ENCODE data around the gene COL4A1. TPM values are rescaled to one million over a fixed set of nuclear protein-coding genes. Genes with fewer than 3 reads are reported as not detected.

The COL4A1 gene
- polyA plus RNA-seq, 2 of the 4 experiments (the other 2 are of a cell fraction), result 23.8 to 71.3 TPM

DNA sequence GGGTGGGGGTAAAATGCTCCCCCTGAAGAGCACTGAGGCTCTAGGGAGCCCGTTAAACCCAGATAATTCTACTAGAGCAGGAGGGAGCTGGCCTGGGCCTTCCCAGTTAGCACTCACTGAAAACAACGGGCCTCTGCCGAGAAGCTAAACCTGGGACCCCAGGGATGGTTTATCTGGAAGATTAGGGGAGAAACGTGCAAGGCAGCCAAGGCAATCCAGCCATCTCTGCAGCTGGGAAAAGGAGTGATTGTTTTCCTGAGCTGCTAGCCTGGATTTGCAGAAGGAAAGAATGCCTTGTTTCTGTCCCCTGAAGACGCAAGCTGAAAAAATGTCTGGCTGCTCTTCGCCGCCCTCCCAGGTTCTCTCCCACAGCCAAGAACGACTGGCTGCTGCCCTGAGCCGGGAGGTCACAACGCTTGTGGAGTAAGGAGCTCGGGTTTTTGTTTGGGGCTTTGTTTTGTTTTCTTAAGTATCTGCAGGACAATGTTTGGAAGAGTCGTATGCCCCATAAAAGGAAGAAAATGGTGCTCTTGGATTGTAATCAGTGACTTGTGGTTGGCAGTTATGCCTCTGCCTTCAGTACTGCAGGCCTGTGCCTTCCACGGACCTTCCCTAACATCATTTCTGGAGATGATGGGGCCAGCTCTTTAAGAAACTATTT lies 31.6 kb upstream of the COL4A1 start:
- DNase-seq (ENCODE audit: low read depth in 1 of 2, low spot score in 1 of 2), result no peak
- ChIA-PET POLR2A (no interaction called here), CTCF (interaction anchor here (1.3 kb wide), 1 partner anchor 16 kb away, joined by 5 read pairs; no protein-coding TSS in a partner anchor)
- ATAC-seq, result no peak
- no peak for FAIRE-seq
- Histone ChIP-seq H3K4me2 (no peak overlapping the region), H3K27ac (0 out of 6 replicates have a peak overlapping the region, but pooled peaks of 1 of the 2 experiments have one; percentile 6), H3K9me3 (no peaks in the 10 kb centered on the region), H3K4me3 (no peak overlapping the region), H3K4me1 (peaks cover 14% of the 10 kb centered on the region)
- 73% methylated on average over 13 of the region's 13 CpGs for WGBS (ENCODE audit: missing lambda C conversion rate)
- TF ChIP-seq GATA3 (IDR thresholded peaks at IDR 0.05; ENCODE audit: borderline replicate concordance) (no peak), ELK1 (IDR thresholded peaks at IDR 0.05; ENCODE audit: low read depth, low read length) (no peak), HOXB5 (CRISPR knock-in tag; IDR thresholded peaks at IDR 0.05) (no peak), ZC3H11A (IDR thresholded peaks at IDR 0.05) (no peak), CHD2 (IDR thresholded peaks at IDR 0.05; ENCODE audit: low read length, partially characterized antibody) (no peak), ZSCAN20 (CRISPR knock-in tag; IDR thresholded peaks at IDR 0.05) (no peak), SREBF2 (IDR thresholded peaks at IDR 0.05) (no peak), RCOR1 (IDR thresholded peaks at IDR 0.05; ENCODE audit: low read depth, low read length) (no peak), TFCP2L1 (CRISPR knock-in tag; IDR thresholded peaks at IDR 0.05) (no peak), PBX3 (IDR thresholded peaks at IDR 0.05) (no peak), HDAC2 (IDR thresholded peaks at IDR 0.05) (no peak), ZFP36 (IDR thresholded peaks at IDR 0.05; ENCODE audit: borderline replicate concordance, partially characterized antibody) (no peak), SMC3 (IDR thresholded peaks at IDR 0.05) (no peak), NR3C1 (IDR thresholded peaks at IDR 0.05) (no peak), MYC (IDR thresholded peaks at IDR 0.05; ENCODE audit: borderline replicate concordance, low read length) (no peak), RAD21 (conservative IDR thresholded peaks at IDR 0.05 in 1 of 2, IDR thresholded peaks at IDR 0.05 in 1 of 2) (no peak), REST (IDR thresholded peaks at IDR 0.05) (no peak), HOXB13 (CRISPR knock-in tag; IDR thresholded peaks at IDR 0.05; ENCODE audit: low read depth) (no peak), CBX8 (IDR thresholded peaks at IDR 0.05) (no peak)

GRCh38 chr13:110337247-110337646 lies 30.3 kb upstream of the COL4A1 start:
- ChIA-PET POLR2A (no interaction called here), CTCF (no interaction called here)
- Histone ChIP-seq H3K4me3 (no peak overlapping the region), H3K27ac (peak overlapping the region in 1 of 2 experiments; percentile 52; a peak in 1 of 6 replicates), H3K4me2 (no peak overlapping the region), H3K4me1 (peaks cover under 1% of the 10 kb centered on the region; the same call in 1 of the 3 replicates), H3K9me3 (no peaks in the 10 kb centered on the region)
- FAIRE-seq (no peak), DNase-seq (ENCODE audit: low read depth in 1 of 2, low spot score in 1 of 2) (no peak), ATAC-seq (no peak)
- 96% methylated on average over 7 of the region's 7 CpGs for WGBS (ENCODE audit: missing lambda C conversion rate)
- TF ChIP-seq REST (IDR thresholded peaks at IDR 0.05) (no peak), NPAS2 (CRISPR knock-in tag; IDR thresholded peaks at IDR 0.05; ENCODE audit: borderline replicate concordance) (no peak), ESRRA (IDR thresholded peaks at IDR 0.05; ENCODE audit: borderline replicate concordance, low read length) (no peak), POLR2AphosphoS2 (conservative IDR thresholded peaks at IDR 0.05; ENCODE audit: low read length) (no peak), FOSL2 (IDR thresholded peaks at IDR 0.05) (no peak), FOSL2 (CRISPR knock-in tag; IDR thresholded peaks at IDR 0.05) (no peak), CBX2 (IDR thresholded peaks at IDR 0.05; ENCODE audit: borderline replicate concordance, low read depth) (no peak), ZNF302 (CRISPR knock-in tag; IDR thresholded peaks at IDR 0.05) (no peak)
- TF ChIP-seq, protein P1, sequence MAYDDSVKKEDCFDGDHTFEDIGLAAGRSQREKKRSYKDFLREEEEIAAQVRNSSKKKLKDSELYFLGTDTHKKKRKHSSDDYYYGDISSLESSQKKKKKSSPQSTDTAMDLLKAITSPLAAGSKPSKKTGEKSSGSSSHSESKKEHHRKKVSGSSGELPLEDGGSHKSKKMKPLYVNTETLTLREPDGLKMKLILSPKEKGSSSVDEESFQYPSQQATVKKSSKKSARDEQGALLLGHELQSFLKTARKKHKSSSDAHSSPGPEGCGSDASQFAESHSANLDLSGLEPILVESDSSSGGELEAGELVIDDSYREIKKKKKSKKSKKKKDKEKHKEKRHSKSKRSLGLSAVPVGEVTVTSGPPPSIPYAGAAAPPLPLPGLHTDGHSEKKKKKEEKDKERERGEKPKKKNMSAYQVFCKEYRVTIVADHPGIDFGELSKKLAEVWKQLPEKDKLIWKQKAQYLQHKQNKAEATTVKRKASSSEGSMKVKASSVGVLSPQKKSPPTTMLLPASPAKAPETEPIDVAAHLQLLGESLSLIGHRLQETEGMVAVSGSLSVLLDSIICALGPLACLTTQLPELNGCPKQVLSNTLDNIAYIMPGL (CRISPR knock-in tag; IDR thresholded peaks at IDR 0.05; ENCODE audit: borderline replicate concordance), result no peak

All from A549 (cell line).